RWPE2 (cell line): ENCODE data around the gene TRERF1.

ENCODE experiments used
- ATAC-seq: fragments of 200-7000 bp; cut with Tn5 transposase; 3 replicates; pipeline ENCODE4 v1.9.1; 2021; ENCODE audit warnings: low read depth
- DNase-seq: peaks from one replicate; pipeline ENCODE4 v3.0.0-alpha.2; 2020; ENCODE audit warnings: low spot score
- H3K27ac ChIP-seq: fragments of 450-650 bp; 2 replicates; pipeline ENCODE4 v1.5.1; 2017; ENCODE audit warnings: mild to moderate bottlenecking; ENCODE audit not compliant: poor library complexity, severe bottlenecking
- H3K27me3 ChIP-seq: fragments of 250-450 bp; sonication (Bioruptor Pico); 2 replicates; pipeline ENCODE4 v1.5.1; 2021; ENCODE audit warnings: mild to moderate bottlenecking, moderate library complexity; ENCODE audit not compliant: insufficient read depth, poor library complexity, severe bottlenecking
- H3K36me3 ChIP-seq: fragments of 250-450 bp; sonication (Bioruptor Pico); 2 replicates; pipeline ENCODE4 v1.5.1; 2020; ENCODE audit warnings: low read depth, mild to moderate bottlenecking, moderate library complexity
- H3K4me1 ChIP-seq: fragments of 250-450 bp; sonication (Bioruptor Pico); 2 replicates; pipeline ENCODE4 v1.5.1; 2021; ENCODE audit warnings: mild to moderate bottlenecking, moderate library complexity; ENCODE audit not compliant: insufficient read depth, poor library complexity, severe bottlenecking
- H3K4me3 ChIP-seq: fragments of 250-450 bp; sonication (Bioruptor Pico); 2 replicates; pipeline ENCODE4 v1.5.1; 2021; ENCODE audit warnings: mild to moderate bottlenecking, moderate library complexity; ENCODE audit not compliant: severe bottlenecking
- H3K9me3 ChIP-seq: fragments of 250-450 bp; sonication (Bioruptor Pico); 2 replicates; pipeline ENCODE4 v1.5.1; 2021; ENCODE audit warnings: mild to moderate bottlenecking, moderate library complexity; ENCODE audit not compliant: severe bottlenecking
- CTCF ChIP-seq: fragments of 450-650 bp; IDR thresholded peaks from one replicate; pipeline ENCODE4 v1.5.1; 2017; ENCODE audit warnings: mild to moderate bottlenecking, moderate library complexity; ENCODE audit not compliant: poor library complexity, severe bottlenecking

TRERF1 gene

GRCh38 chr6:42392833-42393232, 58.9 kb downstream of the TRERF1 start:
- TF ChIP-seq CTCF, result no peak
- ATAC-seq (no peak), DNase-seq (no peak)
- H3K36me3 ChIP-seq, result peaks cover 3% of the 10 kb centered on the region; the same call in 1 of the 2 replicates
- no peak overlapping the region for H3K4me3 ChIP-seq
- H3K27ac ChIP-seq, result no peak overlapping the region
- no peaks in the 10 kb centered on the region for H3K4me1 ChIP-seq
- H3K27me3 ChIP-seq, result no peaks in the 10 kb centered on the region
- no peaks in the 10 kb centered on the region for H3K9me3 ChIP-seq

DNA sequence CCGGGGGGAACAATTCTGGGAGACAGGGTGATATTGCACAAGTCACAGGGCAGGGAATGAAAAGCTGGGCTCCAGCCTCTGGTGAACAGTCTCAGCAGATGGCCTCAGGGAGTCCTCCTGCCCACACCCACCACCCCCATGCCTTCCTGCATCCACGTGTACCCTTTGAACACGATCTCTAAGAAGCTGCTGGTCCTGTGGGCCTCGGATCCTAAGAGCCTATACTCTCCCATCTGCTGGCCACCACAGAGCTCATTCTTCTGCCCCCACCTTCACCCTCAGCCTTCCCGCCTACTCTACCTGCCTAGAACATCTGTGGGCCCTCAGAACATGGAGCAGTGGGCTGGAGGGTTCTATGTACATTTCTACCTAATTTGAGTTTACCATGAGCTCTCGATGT, 60.3 kb downstream of the TRERF1 start:
- peaks cover 3% of the 10 kb centered on the region; the same call in 1 of the 2 replicates for H3K36me3 ChIP-seq
- TF ChIP-seq CTCF, result no peak
- H3K9me3 ChIP-seq, result no peaks in the 10 kb centered on the region
- no peaks in the 10 kb centered on the region for H3K27me3 ChIP-seq
- ATAC-seq (no peak), DNase-seq (no peak)
- no peaks in the 10 kb centered on the region for H3K4me1 ChIP-seq
- H3K27ac ChIP-seq, result no peak overlapping the region
- H3K4me3 ChIP-seq, result no peak overlapping the region

- TF ChIP-seq CTCF, result no peak
- DNase-seq, result no peak
Observed at GRCh38 chr6:42390228-42390934, 61.3 kb downstream of the TRERF1 start.

GRCh38 chr6:42389736-42390135, 62.0 kb downstream of the TRERF1 start:
- Histone ChIP-seq H3K9me3 (no peaks in the 10 kb centered on the region), H3K27me3 (no peaks in the 10 kb centered on the region), H3K4me3 (no peak overlapping the region), H3K27ac (no peak overlapping the region), H3K4me1 (no peaks in the 10 kb centered on the region), H3K36me3 (peaks cover 3% of the 10 kb centered on the region; the same call in 1 of the 2 replicates)
- DNase-seq, result no peak
- no peak for TF ChIP-seq CTCF
- no peak for ATAC-seq

More at GRCh38 chr6:42390228-42390934, 61.3 kb downstream of the TRERF1 start:
- peaks cover 3% of the 10 kb centered on the region; the same call in 1 of the 2 replicates for H3K36me3 ChIP-seq
- H3K9me3 ChIP-seq, result no peaks in the 10 kb centered on the region
- ATAC-seq, result no peak
- no peaks in the 10 kb centered on the region for H3K4me1 ChIP-seq
- H3K27me3 ChIP-seq, result no peaks in the 10 kb centered on the region
- H3K4me3 ChIP-seq, result no peak overlapping the region
- no peak overlapping the region for H3K27ac ChIP-seq

GRCh38 chr6:42388046-42388445, 63.7 kb downstream of the TRERF1 start:
- TF ChIP-seq CTCF, result no peak
- ATAC-seq, result no peak
- H3K36me3 ChIP-seq, result peaks cover 3% of the 10 kb centered on the region; the same call in 1 of the 2 replicates
- no peaks in the 10 kb centered on the region for H3K27me3 ChIP-seq
- no peak overlapping the region for H3K4me3 ChIP-seq
- H3K9me3 ChIP-seq, result no peaks in the 10 kb centered on the region
- DNase-seq, result no peak
- H3K27ac ChIP-seq, result no peak overlapping the region
- no peaks in the 10 kb centered on the region for H3K4me1 ChIP-seq
